Measurements from ENCODE around the gene ZKSCAN8. TPM values are rescaled to one million over a fixed set of nuclear protein-coding genes. Genes with fewer than 3 reads are reported as not detected.

The ZKSCAN8 gene
- total RNA-seq, 1 experiment from 2014 or later, result 20.7 TPM

DNA sequence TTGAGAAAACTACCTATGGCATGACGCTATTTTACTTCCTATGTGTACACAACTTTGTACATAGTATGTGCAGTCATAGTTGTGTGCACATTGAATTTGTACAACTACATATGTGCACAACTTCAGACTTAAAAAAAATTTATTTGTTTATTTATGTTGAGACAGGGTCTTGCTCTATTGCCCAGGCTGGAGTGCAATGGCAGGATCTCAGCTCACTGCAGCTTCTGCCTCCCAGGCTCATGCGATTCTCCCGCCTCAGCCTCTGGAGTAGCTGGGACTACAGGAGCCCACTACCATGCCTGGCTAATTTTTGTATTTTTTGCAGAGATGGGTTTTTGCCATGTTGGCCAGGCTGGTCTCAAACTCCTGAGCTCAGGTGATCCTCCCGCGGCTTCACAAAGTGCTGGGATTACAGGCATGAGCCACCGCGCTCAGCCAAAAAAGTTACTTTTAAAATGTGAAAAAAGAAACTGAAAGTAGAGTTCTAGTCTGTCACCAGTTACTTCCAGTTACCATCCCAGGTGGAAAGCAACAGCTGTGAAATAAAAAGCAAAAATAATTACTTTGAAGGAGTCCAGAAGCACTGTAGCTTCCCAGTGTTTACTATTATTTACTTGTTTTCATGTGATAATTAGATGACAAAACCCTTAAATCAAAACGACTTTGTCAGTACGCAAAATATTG is 1.7 kb upstream of the ZKSCAN8 start:
- Histone ChIP-seq H3K4me1 (ENCODE audit: control insufficient read depth in 1 of 2, insufficient read depth in 2 of 2, low read length in 2 of 2) (peaks cover 10 to 27% of the 10 kb centered on the region in 2 experiments), H3K27me3 (ENCODE audit: insufficient read depth, low read length) (no peaks in the 10 kb centered on the region), H3K27ac (ENCODE audit: low read depth, low read length) (no peak overlapping the region), H3K9me2 (ENCODE audit: insufficient read depth) (no peaks in the 10 kb centered on the region), H3K4me3 (replicated peaks in 1 of 2; ENCODE audit: low read depth in 1 of 2, low read length in 2 of 2) (no peak overlapping the region), H3K9me3 (ENCODE audit: control insufficient read depth in 1 of 2, insufficient read depth in 1 of 2, low read depth in 1 of 2, low read length in 2 of 2) (no peaks in the 10 kb centered on the region), H3K79me2 (ENCODE audit: insufficient read depth, low read length) (peaks cover 48% of the 10 kb centered on the region), H4K20me1 (ENCODE audit: insufficient read depth) (no peaks in the 10 kb centered on the region), H3K4me2 (ENCODE audit: low read length) (no peak overlapping the region), H2AFZ (ENCODE audit: low read depth, low read length, poor library complexity, severe bottlenecking) (no peak overlapping the region), H3K9ac (ENCODE audit: low read length) (no peak overlapping the region), H3K36me3 (ENCODE audit: control insufficient read depth in 1 of 2, insufficient read depth in 2 of 2, low read length in 2 of 2) (peaks cover 6 to 7% of the 10 kb centered on the region in 2 experiments; a peak in 2 of 4 replicates)
- ChIA-PET CTCF (no interaction called here), RAD21 (ENCODE audit: low non-redundant PET in 1 of 2, low total read pairs in 2 of 2, uncharacterized antibody in 2 of 2, unreplicated experiment in 2 of 2) (no interaction called here), POLR2A (interaction anchor here (0.7 to 2.7 kb wide), 2 partner anchors 16 to 221 kb away, joined by 3 to 21 read pairs; partner anchors contain the start of gene ZSCAN16)
- intact Hi-C loops (cut with micrococcal nuclease), result loop anchor here (2.0 kb wide), 1 partner anchor 15 kb away; the partner anchor contains the start of gene ZSCAN16
- no peak for ATAC-seq
- BruUV-seq (replicated peaks), result no TSS peak
- DNase-seq (ENCODE audit: low read depth, low spot score), result no peak
- TF ChIP-seq EZH2 (IDR thresholded peaks at IDR 0.05), result no peak
- TF ChIP-seq, protein P1, sequence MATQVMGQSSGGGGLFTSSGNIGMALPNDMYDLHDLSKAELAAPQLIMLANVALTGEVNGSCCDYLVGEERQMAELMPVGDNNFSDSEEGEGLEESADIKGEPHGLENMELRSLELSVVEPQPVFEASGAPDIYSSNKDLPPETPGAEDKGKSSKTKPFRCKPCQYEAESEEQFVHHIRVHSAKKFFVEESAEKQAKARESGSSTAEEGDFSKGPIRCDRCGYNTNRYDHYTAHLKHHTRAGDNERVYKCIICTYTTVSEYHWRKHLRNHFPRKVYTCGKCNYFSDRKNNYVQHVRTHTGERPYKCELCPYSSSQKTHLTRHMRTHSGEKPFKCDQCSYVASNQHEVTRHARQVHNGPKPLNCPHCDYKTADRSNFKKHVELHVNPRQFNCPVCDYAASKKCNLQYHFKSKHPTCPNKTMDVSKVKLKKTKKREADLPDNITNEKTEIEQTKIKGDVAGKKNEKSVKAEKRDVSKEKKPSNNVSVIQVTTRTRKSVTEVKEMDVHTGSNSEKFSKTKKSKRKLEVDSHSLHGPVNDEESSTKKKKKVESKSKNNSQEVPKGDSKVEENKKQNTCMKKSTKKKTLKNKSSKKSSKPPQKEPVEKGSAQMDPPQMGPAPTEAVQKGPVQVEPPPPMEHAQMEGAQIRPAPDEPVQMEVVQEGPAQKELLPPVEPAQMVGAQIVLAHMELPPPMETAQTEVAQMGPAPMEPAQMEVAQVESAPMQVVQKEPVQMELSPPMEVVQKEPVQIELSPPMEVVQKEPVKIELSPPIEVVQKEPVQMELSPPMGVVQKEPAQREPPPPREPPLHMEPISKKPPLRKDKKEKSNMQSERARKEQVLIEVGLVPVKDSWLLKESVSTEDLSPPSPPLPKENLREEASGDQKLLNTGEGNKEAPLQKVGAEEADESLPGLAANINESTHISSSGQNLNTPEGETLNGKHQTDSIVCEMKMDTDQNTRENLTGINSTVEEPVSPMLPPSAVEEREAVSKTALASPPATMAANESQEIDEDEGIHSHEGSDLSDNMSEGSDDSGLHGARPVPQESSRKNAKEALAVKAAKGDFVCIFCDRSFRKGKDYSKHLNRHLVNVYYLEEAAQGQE (IDR thresholded peaks at IDR 0.05; ENCODE audit: low read depth), result no peak
- TF ChIP-seq FOSL1 (IDR thresholded peaks at IDR 0.05; ENCODE audit: low read depth), result no peak
- TF ChIP-seq JUND (IDR thresholded peaks at IDR 0.05), result no peak
- no peak for TF ChIP-seq SRF (IDR thresholded peaks at IDR 0.05; ENCODE audit: low read depth)
- no peak for TF ChIP-seq POLR2A (IDR thresholded peaks at IDR 0.05; ENCODE audit: borderline replicate concordance, extremely low read depth, insufficient read depth, insufficient read length)
- TF ChIP-seq, protein P2, sequence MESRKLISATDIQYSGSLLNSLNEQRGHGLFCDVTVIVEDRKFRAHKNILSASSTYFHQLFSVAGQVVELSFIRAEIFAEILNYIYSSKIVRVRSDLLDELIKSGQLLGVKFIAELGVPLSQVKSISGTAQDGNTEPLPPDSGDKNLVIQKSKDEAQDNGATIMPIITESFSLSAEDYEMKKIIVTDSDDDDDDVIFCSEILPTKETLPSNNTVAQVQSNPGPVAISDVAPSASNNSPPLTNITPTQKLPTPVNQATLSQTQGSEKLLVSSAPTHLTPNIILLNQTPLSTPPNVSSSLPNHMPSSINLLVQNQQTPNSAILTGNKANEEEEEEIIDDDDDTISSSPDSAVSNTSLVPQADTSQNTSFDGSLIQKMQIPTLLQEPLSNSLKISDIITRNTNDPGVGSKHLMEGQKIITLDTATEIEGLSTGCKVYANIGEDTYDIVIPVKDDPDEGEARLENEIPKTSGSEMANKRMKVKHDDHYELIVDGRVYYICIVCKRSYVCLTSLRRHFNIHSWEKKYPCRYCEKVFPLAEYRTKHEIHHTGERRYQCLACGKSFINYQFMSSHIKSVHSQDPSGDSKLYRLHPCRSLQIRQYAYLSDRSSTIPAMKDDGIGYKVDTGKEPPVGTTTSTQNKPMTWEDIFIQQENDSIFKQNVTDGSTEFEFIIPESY (IDR thresholded peaks at IDR 0.05; ENCODE audit: extremely low read depth, insufficient replicate concordance, low read length), result no peak

All from HCT116 (cell line).